GM12801 (cell line): ENCODE results near the gene GALNT17.

ENCODE experiments used
- CTCF ChIP-seq: IDR thresholded peaks from one replicate; pipeline ENCODE4 v1.5.1; 2011; ENCODE audit warnings: control low read depth; ENCODE audit not compliant: insufficient read length; ENCODE audit errors: extremely low read depth

Gene GALNT17

DNA sequence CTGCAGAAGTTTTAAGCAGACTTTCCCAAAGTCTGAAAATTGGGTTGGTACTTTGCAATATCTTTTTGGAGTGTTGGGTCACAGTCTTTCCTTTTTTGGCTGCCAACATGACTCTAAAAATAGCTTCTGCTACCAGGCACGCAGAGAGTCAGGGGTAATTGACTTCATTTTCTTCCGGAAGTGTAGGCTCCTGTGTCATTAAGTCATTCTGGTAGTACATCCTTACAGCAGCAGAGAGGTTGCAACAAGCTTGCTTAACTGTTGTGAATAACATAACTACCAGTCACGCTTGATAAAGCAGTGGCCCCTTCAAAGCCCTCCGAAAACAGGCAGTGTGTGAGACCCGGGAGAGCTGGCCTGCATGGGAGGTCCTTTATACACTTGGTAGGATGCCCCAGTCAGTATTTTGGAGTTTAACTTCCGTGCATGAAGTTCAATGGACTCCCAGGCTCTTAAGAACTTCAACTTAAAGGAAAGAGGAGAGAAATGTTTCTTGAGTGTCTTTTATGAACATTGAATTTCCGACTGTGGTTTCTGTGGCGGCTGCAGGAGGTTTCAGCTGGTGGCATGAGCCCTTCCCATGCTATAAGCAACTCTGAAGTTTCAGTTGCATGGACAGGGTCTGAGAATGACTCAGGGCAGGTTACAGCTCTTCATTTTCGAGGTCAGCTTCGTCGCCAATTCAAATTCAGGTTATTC lies 310.7 kb downstream of the GALNT17 start:
- no peak for TF ChIP-seq CTCF

DNA sequence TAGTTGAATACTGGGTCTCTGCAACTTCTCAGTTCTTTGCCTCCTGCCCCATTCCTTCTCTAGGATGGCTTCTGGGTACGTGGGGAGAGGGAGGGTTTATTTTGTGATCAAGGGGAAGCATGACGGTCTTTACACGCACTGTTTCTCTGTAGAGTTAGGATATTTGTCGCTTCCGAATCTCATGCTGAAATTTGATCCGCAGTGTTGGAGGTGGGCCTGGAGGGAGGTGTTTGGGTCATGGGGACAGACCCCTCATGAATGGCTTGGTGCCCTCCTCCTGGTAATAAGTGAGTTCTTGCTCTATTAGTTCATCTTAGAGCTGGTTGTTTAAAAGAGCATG lies 311.2 kb downstream of the GALNT17 start:
- TF ChIP-seq CTCF = no peak

DNA sequence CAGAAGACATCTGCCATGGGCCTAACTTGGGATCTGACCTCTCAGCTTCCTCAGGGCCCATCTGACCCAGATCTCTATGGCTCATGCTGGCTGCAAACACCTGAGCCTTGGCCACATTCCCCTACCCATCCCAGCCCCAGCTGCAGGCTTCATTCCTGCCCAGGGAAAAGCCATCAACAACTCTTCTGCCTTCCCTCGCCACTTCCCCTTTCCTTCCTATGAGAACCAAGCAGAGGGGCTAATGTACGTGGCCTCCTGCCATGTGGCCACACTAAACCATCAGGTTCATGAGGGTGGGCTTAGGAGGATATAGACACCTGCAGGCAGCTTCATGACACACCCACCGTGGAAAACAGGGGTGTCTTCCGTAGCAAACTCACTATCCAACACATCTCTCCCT lies 312.2 kb downstream of the GALNT17 start:
- no peak for TF ChIP-seq CTCF

GRCh38 chr7:71453630-71454029 lies 321.7 kb downstream of the GALNT17 start:
- TF ChIP-seq CTCF = no peak

DNA sequence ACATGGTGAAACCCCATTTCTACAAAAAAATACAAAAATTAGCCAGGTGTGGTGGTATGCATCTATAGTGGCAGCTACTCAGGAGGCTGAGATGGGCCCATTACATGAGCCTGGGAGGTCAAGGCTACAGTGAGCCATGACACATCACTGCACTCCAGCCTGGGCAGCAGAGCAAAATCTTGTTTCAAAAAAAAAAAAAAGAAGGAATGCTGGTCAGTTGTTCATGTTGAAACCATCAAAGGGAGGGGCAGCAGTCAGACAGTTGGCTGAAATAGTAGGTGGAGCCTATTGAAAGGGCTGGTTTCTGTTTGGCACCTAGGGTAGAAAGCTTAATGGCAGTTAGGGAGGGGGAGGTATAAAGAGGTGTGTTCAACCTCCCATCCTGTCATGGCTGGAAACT lies 323.0 kb downstream of the GALNT17 start:
- TF ChIP-seq CTCF = no peak

GRCh38 chr7:71457021-71457420 lies 325.1 kb downstream of the GALNT17 start:
- no peak for TF ChIP-seq CTCF

DNA sequence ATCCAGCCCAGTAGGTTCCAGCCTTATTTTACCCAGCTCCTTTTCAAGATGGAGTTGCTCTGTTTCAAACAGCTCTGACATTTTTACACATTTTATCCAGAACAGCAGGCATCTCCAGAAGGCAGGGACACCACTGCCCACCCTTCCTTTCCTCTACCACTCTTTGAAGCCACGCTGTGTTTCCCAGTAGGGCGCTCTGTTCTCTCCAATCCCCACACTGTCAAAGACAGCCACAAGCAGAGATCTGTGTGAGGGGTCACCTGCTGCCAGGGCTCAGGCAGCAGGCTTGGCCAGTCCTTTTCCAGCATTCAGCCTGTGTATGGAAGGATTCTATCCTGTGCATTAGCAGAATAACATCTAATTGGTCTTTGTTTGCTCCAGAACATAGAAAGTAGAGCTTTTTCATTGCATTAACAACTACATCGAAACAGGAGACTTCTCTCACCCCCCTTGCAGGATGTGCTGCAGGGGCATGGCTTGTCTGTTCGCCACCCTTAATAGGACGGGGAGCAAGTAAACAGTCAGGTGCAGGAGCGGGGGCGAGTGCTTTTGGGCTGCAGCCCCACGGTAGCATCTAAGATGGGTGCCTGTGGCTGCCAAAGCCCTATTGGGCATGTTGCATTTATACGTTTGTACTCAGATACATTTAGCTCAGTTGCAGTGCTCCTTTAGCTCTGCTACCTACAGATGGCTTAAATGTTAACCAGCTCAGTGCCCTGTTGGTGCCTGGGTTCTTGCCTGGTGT lies 326.1 kb downstream of the GALNT17 start:
- no peak for TF ChIP-seq CTCF
